C4-2B (cell line): Measurements from ENCODE around the gene ANKRD16.
"Not testable (repeated sequence)": the region's sequence is repeated elsewhere in the genome, so short reads cannot be mapped to it uniquely, and the experiment has no call there.

Experiments used
- H3K27ac ChIP-seq: fragments of 450-650 bp; 2 replicates; pipeline ENCODE4 v1.5.1; 2017
- ZFX ChIP-seq: fragments of 450-650 bp; IDR thresholded peaks from 2 replicates; pipeline ENCODE4 v1.6.1; 2017
- TF ChIP-seq, protein P1 (sequence below): fragments of 450-650 bp; conservative IDR thresholded peaks from 2 replicates; pipeline ENCODE4 v1.5.1; 2017; ENCODE audit warnings: mild to moderate bottlenecking

Gene ANKRD16

DNA sequence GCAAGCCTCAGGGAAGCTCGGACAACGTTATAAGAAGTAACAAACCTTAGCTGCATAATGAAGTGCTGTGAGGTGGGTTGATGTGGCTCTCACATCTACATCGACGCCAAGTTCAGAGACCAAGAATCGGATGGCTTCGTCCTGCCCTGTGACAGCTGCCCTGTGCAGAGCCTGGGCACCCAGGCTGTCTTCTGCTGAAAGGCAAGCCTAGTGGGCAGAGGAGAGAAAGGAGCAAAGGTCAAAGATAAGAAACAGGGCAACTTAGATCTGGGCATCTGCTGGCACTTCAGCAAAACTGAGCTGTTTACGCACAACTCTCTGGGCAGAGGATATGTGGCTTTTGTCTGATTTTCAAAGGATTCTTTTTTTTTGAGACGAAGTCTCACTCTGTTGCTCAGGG, 6.7 kb downstream of the ANKRD16 start:
- no peak overlapping the region for H3K27ac ChIP-seq
- TF ChIP-seq, protein P1, sequence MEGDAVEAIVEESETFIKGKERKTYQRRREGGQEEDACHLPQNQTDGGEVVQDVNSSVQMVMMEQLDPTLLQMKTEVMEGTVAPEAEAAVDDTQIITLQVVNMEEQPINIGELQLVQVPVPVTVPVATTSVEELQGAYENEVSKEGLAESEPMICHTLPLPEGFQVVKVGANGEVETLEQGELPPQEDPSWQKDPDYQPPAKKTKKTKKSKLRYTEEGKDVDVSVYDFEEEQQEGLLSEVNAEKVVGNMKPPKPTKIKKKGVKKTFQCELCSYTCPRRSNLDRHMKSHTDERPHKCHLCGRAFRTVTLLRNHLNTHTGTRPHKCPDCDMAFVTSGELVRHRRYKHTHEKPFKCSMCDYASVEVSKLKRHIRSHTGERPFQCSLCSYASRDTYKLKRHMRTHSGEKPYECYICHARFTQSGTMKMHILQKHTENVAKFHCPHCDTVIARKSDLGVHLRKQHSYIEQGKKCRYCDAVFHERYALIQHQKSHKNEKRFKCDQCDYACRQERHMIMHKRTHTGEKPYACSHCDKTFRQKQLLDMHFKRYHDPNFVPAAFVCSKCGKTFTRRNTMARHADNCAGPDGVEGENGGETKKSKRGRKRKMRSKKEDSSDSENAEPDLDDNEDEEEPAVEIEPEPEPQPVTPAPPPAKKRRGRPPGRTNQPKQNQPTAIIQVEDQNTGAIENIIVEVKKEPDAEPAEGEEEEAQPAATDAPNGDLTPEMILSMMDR, result no peak
- TF ChIP-seq ZFX, result no peak

DNA sequence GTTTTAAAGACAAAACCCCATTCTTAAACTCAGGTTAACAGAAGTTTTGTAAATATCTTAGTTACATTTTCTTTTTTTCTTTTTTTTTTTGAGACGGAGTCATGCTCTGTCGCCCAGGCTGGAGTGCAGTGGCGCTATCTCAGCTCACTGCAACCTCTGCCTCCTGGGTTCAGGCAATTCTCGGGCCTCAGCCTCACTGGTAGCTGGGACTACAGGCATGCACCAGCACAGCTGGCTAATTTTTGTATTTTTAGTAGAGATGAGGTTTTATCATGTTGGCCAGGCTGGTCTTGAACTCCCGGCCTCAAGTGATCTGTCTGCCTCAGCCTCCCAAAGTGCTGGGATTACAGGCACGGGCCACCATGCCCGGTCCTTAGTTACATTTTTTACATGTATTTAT, 12.7 kb downstream of the ANKRD16 start:
- peak overlapping the region; percentile 25; the same call in 1 of the 2 replicates for H3K27ac ChIP-seq

DNA sequence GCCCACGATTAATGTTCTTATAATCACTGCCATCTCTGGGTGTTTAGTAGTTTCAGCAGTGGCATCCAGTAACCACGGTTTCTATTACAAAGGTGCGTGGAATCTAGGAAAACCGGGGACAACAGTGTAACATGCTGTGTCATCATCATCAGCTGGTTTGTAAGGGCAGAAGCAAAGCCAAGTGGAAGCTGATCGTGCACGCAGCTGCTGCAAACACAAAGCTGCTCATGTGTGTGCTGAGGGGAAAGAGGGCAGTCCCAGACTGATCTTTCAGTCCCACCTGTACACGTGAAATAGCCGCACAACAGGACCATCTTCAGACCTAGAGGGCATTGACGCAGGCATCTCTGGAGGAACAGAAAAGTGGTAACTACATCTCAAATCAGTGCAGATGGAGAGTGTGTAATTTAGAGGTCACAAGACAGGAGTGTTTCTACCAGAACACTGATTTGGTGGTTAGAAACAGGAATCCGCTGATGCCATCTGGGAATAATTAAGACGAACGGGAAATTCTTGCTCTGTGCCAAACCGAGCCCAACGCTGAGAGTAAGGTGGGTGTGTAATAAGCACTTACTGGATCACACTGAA, 13.4 kb downstream of the ANKRD16 start:
- no peak for TF ChIP-seq ZFX
- TF ChIP-seq, protein P1, result no peak
- no peak overlapping the region for H3K27ac ChIP-seq

DNA sequence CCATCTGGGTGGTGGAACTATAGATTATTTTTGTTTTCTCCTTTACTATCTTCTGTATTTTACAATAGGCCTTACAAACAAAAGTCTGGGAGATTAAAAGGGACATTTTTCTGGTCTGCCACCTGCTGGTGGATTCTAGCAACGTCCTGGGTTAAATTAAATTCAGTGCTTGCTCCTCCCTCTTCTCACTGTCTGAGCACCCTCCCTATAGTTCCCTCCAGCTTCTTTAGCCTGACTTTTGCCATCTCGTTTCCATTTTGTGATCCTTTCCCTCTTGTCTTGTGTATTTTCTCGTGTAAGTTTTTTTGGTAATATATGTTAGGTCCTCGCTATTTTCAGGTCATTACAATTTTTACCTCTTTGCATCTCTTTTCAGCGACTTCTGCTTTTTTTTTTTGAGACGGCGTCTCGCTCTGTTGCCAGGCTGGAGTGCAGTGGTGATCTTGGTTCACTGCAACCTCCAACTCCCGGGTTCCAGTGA, 16.1 kb downstream of the ANKRD16 start:
- no peak overlapping the region for H3K27ac ChIP-seq
- no peak for TF ChIP-seq ZFX
- TF ChIP-seq, protein P1, result peak; percentile 86

DNA sequence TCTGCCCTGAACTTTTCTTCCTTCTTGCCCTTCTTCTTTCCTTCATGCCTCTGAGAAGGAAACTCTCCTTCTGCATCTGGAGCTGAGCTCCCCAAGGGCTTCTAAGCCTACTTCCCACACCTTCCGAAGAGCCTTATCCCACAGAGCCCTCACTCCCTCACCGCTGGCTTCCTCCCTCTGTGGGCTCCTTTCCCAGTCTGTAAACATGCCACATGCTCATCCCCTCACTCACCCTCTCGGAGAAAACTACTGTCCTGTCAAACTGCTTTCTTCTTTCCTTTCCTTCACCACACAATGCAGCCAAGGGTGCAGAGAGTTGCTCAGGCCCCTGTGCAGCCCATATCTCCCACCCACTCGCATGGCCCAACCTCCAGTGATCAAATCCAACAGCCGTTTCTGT, 18.1 kb downstream of the ANKRD16 start:
- TF ChIP-seq ZFX, result no peak
- TF ChIP-seq, protein P1, result no peak
- no peak overlapping the region for H3K27ac ChIP-seq

DNA sequence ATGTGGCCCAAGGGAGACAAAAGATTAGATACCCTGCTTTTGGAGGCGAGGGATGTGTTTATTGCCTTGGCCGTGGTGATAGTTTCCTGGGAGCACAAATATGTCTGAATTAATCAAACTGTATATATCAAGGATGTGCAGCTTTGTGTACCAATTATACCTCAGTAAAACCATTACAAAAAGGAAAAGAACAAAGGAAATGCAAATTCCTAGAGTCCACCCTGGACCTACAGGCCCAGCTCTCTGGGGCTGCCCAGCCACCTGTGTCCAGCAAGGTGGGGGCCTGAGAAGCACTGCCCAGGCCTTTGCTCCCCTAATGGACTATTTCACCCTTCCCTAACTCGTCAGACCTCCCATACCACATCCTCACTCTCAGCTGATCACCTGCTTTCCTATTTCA, 20.5 kb downstream of the ANKRD16 start:
- TF ChIP-seq ZFX, result no peak
- TF ChIP-seq, protein P1, result no peak
- H3K27ac ChIP-seq, result no peak overlapping the region

DNA sequence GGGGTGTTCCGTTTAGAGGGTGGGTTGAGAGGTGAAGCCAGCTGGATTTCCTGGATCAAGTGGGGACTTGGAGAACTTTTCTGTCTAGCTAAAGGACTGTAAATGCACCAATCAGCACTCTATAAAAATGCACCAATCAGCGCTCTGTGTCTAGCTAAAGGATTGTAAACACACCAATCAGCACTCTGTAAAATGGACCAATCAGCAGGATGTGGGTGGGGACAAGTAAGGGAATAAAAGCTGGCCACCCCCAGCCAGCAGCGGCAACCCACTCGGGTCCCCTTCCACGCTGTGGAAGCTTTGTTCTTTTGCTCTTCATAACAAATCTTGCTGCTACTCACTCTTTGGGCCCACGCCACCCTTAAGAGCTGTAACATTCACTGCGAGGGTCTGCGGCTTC, 21.3 kb downstream of the ANKRD16 start:
- H3K27ac ChIP-seq, result not testable (repeated sequence)

DNA sequence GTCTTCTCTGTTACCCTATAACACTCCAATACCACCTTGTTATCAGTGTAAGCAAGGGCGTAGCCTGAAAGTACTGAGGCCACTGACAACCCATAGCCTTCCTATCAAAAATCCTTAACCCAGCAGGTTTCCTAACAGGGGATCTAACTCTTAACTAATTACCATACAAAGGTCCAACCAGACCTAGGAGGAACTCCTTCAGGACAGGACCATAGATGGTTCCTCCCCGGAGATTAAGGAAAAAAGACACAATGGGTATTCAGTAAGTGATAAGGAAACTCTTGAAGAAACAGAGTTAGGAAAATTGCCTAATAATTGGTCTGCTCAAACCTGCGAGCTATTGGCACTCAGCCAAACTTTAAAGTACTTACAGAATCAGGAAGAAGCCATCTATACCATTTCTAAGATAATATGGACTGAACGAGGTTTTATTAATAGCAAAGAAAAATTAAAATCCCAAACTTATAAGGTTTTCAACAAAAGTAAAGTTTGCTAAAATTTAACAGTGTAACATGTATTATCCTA, 22.5 kb downstream of the ANKRD16 start:
- not testable (repeated sequence) for H3K27ac ChIP-seq

DNA sequence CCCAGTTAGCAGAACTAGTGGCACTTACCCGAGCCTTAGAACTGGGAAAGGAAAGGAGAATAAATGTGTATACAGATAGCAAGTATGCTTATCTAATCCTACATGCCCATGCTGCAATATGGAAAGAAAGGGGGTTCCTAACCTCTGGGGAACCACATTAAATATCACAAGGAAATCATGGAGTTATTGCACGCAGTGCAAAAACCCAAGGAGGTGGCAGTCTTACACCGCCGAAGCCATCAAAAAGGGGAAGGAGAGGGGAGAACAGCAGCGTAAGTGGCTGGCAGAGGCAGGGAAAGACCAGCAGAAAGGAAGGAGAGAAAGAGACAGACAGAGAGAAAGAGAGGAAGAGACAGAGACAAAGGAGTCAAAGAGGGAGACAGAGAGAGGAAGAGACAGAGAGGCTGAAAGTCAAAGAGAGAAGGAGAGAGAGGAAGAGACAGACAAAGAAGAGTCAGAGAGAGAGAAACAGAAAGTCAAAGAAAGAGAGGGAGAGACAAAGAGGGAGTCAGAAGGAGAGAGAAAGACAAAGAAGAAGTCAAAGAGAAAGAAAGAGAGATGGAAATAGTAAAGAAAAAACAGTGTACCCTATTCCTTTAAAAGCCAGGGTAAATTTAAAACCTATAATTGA, 23.1 kb downstream of the ANKRD16 start:
- H3K27ac ChIP-seq, result not testable (repeated sequence)

DNA sequence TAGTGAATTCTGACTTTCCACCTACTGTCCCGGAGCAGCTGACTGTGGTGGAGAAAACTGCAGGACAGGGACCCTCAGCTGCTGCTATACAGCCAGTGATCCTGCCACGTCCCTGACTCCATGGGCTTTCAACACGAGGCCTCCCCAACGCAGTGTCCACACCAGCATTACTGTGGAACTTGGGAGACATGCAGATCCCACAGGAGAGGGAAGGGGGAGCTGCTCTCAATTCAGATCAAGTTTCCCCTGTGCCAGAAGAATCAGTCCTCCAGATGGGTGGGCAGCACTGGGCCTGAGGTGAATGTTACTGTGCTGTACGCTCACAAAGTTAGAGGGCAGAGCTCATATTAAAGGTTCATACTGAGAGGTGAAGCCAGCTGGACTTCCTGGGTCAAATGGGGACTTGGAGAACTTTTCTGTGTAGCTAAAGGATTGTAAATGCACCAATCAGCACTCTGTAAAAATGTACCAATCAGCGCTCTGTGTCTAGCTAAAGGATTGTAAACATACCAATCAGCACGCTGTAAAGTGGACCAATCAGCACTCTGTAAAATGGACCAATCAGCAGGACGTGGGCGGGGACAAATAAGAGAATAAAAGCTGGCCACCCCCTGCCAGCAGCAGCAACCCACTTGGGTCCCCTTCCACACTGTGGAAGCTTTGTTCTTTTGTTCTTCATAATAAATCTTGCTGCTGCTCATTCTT, 26.6 kb downstream of the ANKRD16 start:
- not testable (repeated sequence) for H3K27ac ChIP-seq
